Right ventricle myocardium superior (tissue), 1 donor: Measurements from ENCODE around the gene OR2T35. TPM values are rescaled to one million over a fixed set of nuclear protein-coding genes. Genes with fewer than 3 reads are reported as not detected.

Experiments used
- total RNA-seq: library from RNA; stranded (reverse); fragmentation: NEBNext Ultra II Directional; extraction: Animal tissue kit (Norgen Biotek cat#: 25700); gene quantifications from one replicate; pipeline ENCODE4 v1.2.1, GENCODE V29; 2021
- donor health status: DM: no; HTN: yes; CAD: no; lungs with severe emphysema.

Gene OR2T35
- total RNA-seq, 1 donor from 2014 or later, result not detected

Other genes starting within 250 kb of the OR2T35 start
- gene OR2T1, start 242.2 kb downstream of the OR2T35 start, total RNA-seq, result not detected
- not detected for gene OR2T2, start 199.6 kb downstream of the OR2T35 start, total RNA-seq
- not detected for gene OR2T3, start 171.9 kb downstream of the OR2T35 start, total RNA-seq
- not detected for gene OR2T5, start 156.7 kb downstream of the OR2T35 start, total RNA-seq
- gene OR2G6, start 137.2 kb downstream of the OR2T35 start, total RNA-seq, result not detected
- gene OR2T29, start 82.5 kb downstream of the OR2T35 start, total RNA-seq, result not detected
- not detected for gene OR2T34, start 70.5 kb downstream of the OR2T35 start, total RNA-seq
- gene OR2T10, start 47.6 kb downstream of the OR2T35 start, total RNA-seq, result not detected
- not detected for gene OR2T11, start 10.2 kb downstream of the OR2T35 start, total RNA-seq
- gene OR2T27, start 10.2 kb upstream of the OR2T35 start, total RNA-seq, result not detected
- not detected for gene OR14I1, start 57.5 kb upstream of the OR2T35 start, total RNA-seq
- gene LYPD8, start 110.5 kb upstream of the OR2T35 start, total RNA-seq, result not detected
- gene SH3BP5L, start 180.6 kb upstream of the OR2T35 start, total RNA-seq, result 19.8 TPM
- 41.7 TPM for gene ZNF672, start 192.9 kb upstream of the OR2T35 start, total RNA-seq
- gene ZNF692, start 213.8 kb upstream of the OR2T35 start, total RNA-seq, result 20.4 TPM